GM23338 (cell line): ENCODE measurements around the gene GGNBP2. TPM values are rescaled to one million over a fixed set of nuclear protein-coding genes. Genes with fewer than 3 reads are reported as not detected.

Experiments used
- ATAC-seq: fragments of 200-7000 bp; cut with Tn5 transposase; 3 replicates; pipeline ENCODE4 v1.9.1; 2020
- DNase-seq: peaks from one replicate; pipeline ENCODE4 v3.0.0-alpha.2; 2015; ENCODE audit warnings: low spot score
- H2AFZ ChIP-seq: fragments of 200-600 bp; sonication (generic); 2 replicates; pipeline ENCODE4 v1.8.0; 2016; ENCODE audit warnings: antibody characterized with exemption, mild to moderate bottlenecking, moderate library complexity
- H3F3A ChIP-seq: fragments of 200-600 bp; sonication (generic); replicated peaks from 2 replicates; pipeline ENCODE4 v1.8.0; 2017; ENCODE audit warnings: antibody characterized with exemption, mixed run types, low read depth
- H3K27ac ChIP-seq: fragments of 200-600 bp; sonication (generic); 2 replicates; pipeline ENCODE4 v1.6.1; 2016; ENCODE audit warnings: low read depth
- H3K27me3 ChIP-seq: fragments of 200-600 bp; sonication (generic); 2 replicates; pipeline ENCODE4 v1.8.0; 2016; ENCODE audit warnings: mild to moderate bottlenecking, mixed run types, moderate library complexity; ENCODE audit not compliant: insufficient read depth
- H3K36me3 ChIP-seq: fragments of 200-600 bp; sonication (generic); 2 replicates; pipeline ENCODE4 v1.8.0; 2016; ENCODE audit warnings: mild to moderate bottlenecking; ENCODE audit not compliant: insufficient read depth
- H3K4me1 ChIP-seq: fragments of 200-600 bp; sonication (generic); 2 replicates; pipeline ENCODE4 v1.8.0; 2016; ENCODE audit warnings: mild to moderate bottlenecking, moderate library complexity; ENCODE audit not compliant: insufficient read depth
- H3K4me2 ChIP-seq: fragments of 200-600 bp; sonication (generic); 2 replicates; pipeline ENCODE4 v1.7.1; 2017; ENCODE audit warnings: mixed run types
- H3K4me3 ChIP-seq: fragments of 200-600 bp; sonication (generic); 2 replicates; pipeline ENCODE4 v1.6.1; 2016; ENCODE audit warnings: mixed run types
- H3K79me2 ChIP-seq: fragments of 200-600 bp; sonication (generic); replicated peaks from 2 replicates; pipeline ENCODE4 v1.8.0; 2017; ENCODE audit warnings: mild to moderate bottlenecking; ENCODE audit not compliant: insufficient read depth
- H3K9me2 ChIP-seq: fragments of 200-600 bp; sonication (generic); 2 replicates; pipeline ENCODE4 v1.8.0; 2017; ENCODE audit not compliant: insufficient read depth
- H4K20me1 ChIP-seq: fragments of 200-600 bp; sonication (generic); replicated peaks from 2 replicates; pipeline ENCODE4 v1.8.0; 2017; ENCODE audit warnings: mild to moderate bottlenecking; ENCODE audit not compliant: insufficient read depth
- H3K27ac Mint-ChIP-seq: 2 replicates; pipeline ENCODE4 v1.8.0; 2020; ENCODE audit warnings: inconsistent platforms, mild to moderate bottlenecking, moderate library complexity, mixed read lengths
- H3K27me3 Mint-ChIP-seq: 3 replicates; pipeline ENCODE4 v1.8.0; 2022; ENCODE audit warnings: low read depth, mild to moderate bottlenecking, moderate library complexity, mixed read lengths, inconsistent platforms; ENCODE audit not compliant: insufficient read depth, poor library complexity
- H3K36me3 Mint-ChIP-seq: 3 replicates; pipeline ENCODE4 v1.8.0; 2021; ENCODE audit warnings: low read depth, mild to moderate bottlenecking, inconsistent platforms, moderate library complexity, mixed read lengths
- H3K4me1 Mint-ChIP-seq: 3 replicates; pipeline ENCODE4 v1.8.0; 2020; ENCODE audit warnings: mild to moderate bottlenecking, inconsistent platforms, mixed read lengths
- H3K4me3 Mint-ChIP-seq: 3 replicates; pipeline ENCODE4 v1.8.0; 2021; ENCODE audit warnings: moderate library complexity, mild to moderate bottlenecking, inconsistent platforms, mixed read lengths
- H3K9me3 Mint-ChIP-seq: 3 replicates; pipeline ENCODE4 v1.8.0; 2020; ENCODE audit warnings: moderate library complexity, mild to moderate bottlenecking, inconsistent platforms, mixed read lengths
- CREB1 ChIP-seq: fragments of 250-450 bp; sonication (Bioruptor Pico); IDR thresholded peaks from 2 replicates; pipeline ENCODE4 v1.5.0; 2020; ENCODE audit warnings: low read depth, mild to moderate bottlenecking, moderate library complexity
- JUNB ChIP-seq: IDR thresholded peaks from one replicate; pipeline ENCODE4 v1.6.1; 2016; ENCODE audit warnings: antibody characterized with exemption; ENCODE audit not compliant: unreplicated experiment
- ZNF114 ChIP-seq: fragments of 250-450 bp; sonication (Bioruptor Pico); IDR thresholded peaks from 2 replicates; pipeline ENCODE4 v1.5.0; 2020; ENCODE audit warnings: mild to moderate bottlenecking, moderate library complexity
- polyA plus RNA-seq: library from polyadenylated mRNA; unstranded; fragments of >200 nt; fragmentation: Nextera tagmentation; extraction: Ambion mirVana; gene quantifications from 2 replicates; pipeline ENCODE4 v1.2.1, GENCODE V29; 2016
- total RNA-seq: library from RNA; depleted of rRNA; stranded (reverse); fragments of >200 nt; shearing (Covaris generic); gene quantifications from 2 replicates; pipeline ENCODE4 v1.2.3, GENCODE V29; 2014
- TF ChIP-seq, protein P1 (sequence below): fragments of 250-450 bp; sonication (Bioruptor Pico); IDR thresholded peaks from 2 replicates; pipeline ENCODE4 v1.5.0; 2020; ENCODE audit warnings: mild to moderate bottlenecking, moderate library complexity
- TF ChIP-seq, protein P2 (sequence below), 2 experiments: fragments of 200-600 bp in 1 of 2; sonication (generic) in 1 of 2; conservative IDR thresholded peaks; 2 replicates each; pipeline versions ENCODE4 v1.5.1 to v1.6.1; 2016 to 2017; ENCODE audit warnings: antibody characterized with exemption in 2 of 2, low read depth in 2 of 2, mild to moderate bottlenecking in 2 of 2, moderate library complexity in 1 of 2
- TF ChIP-seq, protein P3 (sequence below): IDR thresholded peaks from 2 replicates; pipeline ENCODE4 v1.6.1; 2016; ENCODE audit warnings: antibody characterized with exemption

Gene GGNBP2
- total and polyA plus RNA-seq, 2 experiments from 2014 or later = 40.7 to 41.2 TPM

DNA sequence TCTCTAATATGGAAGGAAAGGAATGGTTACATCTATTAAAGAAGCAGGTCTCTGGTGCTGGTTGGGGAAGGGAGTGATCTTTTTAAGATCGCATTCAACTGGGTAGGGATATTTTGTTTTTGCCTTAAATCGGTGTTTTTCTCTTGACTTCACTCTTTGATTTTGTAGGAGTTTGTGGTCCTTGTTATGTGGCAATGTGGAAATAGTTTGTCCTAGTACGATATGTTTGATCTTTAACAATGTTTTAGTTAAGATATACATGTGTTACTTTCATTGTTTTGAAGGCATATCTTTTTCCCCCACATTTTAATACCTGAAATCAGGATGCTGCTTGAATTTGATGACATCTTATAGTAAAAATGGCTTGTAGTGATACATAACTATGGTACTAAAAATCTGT, 8.7 kb downstream of the GGNBP2 start (continued):
- TF ChIP-seq, protein P1, sequence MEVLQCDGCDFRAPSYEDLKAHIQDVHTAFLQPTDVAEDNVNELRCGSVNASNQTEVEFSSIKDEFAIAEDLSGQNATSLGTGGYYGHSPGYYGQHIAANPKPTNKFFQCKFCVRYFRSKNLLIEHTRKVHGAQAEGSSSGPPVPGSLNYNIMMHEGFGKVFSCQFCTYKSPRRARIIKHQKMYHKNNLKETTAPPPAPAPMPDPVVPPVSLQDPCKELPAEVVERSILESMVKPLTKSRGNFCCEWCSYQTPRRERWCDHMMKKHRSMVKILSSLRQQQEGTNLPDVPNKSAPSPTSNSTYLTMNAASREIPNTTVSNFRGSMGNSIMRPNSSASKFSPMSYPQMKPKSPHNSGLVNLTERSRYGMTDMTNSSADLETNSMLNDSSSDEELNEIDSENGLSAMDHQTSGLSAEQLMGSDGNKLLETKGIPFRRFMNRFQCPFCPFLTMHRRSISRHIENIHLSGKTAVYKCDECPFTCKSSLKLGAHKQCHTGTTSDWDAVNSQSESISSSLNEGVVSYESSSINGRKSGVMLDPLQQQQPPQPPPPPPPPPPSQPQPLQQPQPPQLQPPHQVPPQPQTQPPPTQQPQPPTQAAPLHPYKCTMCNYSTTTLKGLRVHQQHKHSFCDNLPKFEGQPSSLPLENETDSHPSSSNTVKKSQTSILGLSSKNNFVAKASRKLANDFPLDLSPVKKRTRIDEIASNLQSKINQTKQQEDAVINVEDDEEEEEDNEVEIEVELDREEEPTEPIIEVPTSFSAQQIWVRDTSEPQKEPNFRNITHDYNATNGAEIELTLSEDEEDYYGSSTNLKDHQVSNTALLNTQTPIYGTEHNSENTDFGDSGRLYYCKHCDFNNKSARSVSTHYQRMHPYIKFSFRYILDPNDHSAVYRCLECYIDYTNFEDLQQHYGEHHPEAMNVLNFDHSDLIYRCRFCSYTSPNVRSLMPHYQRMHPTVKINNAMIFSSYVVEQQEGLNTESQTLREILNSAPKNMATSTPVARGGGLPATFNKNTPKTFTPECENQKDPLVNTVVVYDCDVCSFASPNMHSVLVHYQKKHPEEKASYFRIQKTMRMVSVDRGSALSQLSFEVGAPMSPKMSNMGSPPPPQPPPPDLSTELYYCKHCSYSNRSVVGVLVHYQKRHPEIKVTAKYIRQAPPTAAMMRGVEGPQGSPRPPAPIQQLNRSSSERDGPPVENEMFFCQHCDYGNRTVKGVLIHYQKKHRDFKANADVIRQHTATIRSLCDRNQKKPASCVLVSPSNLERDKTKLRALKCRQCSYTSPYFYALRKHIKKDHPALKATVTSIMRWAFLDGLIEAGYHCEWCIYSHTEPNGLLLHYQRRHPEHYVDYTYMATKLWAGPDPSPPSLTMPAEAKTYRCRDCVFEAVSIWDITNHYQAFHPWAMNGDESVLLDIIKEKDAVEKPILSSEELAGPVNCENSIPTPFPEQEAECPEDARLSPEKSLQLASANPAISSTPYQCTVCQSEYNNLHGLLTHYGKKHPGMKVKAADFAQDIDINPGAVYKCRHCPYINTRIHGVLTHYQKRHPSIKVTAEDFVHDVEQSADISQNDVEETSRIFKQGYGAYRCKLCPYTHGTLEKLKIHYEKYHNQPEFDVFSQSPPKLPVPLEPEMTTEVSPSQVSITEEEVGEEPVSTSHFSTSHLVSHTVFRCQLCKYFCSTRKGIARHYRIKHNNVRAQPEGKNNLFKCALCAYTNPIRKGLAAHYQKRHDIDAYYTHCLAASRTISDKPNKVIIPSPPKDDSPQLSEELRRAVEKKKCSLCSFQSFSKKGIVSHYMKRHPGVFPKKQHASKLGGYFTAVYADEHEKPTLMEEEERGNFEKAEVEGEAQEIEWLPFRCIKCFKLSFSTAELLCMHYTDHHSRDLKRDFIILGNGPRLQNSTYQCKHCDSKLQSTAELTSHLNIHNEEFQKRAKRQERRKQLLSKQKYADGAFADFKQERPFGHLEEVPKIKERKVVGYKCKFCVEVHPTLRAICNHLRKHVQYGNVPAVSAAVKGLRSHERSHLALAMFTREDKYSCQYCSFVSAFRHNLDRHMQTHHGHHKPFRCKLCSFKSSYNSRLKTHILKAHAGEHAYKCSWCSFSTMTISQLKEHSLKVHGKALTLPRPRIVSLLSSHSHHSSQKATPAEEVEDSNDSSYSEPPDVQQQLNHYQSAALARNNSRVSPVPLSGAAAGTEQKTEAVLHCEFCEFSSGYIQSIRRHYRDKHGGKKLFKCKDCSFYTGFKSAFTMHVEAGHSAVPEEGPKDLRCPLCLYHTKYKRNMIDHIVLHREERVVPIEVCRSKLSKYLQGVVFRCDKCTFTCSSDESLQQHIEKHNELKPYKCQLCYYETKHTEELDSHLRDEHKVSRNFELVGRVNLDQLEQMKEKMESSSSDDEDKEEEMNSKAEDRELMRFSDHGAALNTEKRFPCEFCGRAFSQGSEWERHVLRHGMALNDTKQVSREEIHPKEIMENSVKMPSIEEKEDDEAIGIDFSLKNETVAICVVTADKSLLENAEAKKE (CRISPR knock-in tag) = no peak

DNA sequence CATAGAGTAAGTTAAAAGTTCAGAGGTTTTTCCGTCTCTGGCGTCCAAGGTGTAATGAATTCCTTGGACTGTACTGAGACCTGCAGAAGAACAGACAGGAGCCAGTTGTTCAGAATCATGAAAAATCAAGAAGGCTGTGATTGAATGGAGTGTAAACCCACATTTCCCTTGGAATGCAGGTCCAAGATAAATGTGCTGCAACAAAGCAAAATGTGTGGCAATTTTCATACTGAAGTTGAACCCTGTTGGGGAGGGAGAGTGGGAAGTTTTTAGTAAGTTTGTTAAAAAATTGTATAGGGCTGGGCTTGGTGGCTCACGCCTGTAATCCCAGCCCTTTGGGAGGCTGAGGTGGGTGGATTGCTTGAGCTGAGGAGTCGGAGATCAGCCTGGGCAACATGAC, 21.4 kb downstream of the GGNBP2 start:
- Histone ChIP-seq H2AFZ (no peak overlapping the region), H3K4me1 (no peaks in the 10 kb centered on the region), H3K4me3 (no peak overlapping the region), H3F3A (peaks cover 4% of the 10 kb centered on the region; the same call in 1 of the 2 replicates), H4K20me1 (peaks cover 14% of the 10 kb centered on the region; the same call in 1 of the 2 replicates), H3K79me2 (0 out of 2 replicates have a peak, but pooled peaks cover 5% of the 10 kb centered on the region), H3K4me2 (no peak overlapping the region), H3K27me3 (no peaks in the 10 kb centered on the region), H3K36me3 (peaks cover 35% of the 10 kb centered on the region), H3K27ac (no peak overlapping the region), H3K9me2 (no peaks in the 10 kb centered on the region)
- Mint-ChIP-seq H3K27ac (no peak overlapping the region), H3K36me3 (peaks cover 45% of the 10 kb centered on the region), H3K27me3 (no peaks in the 10 kb centered on the region), H3K4me3 (no peak overlapping the region), H3K4me1 (no peaks in the 10 kb centered on the region), H3K9me3 (no peaks in the 10 kb centered on the region)
- DNase-seq (no peak), ATAC-seq (no peak)
- TF ChIP-seq, protein P2, sequence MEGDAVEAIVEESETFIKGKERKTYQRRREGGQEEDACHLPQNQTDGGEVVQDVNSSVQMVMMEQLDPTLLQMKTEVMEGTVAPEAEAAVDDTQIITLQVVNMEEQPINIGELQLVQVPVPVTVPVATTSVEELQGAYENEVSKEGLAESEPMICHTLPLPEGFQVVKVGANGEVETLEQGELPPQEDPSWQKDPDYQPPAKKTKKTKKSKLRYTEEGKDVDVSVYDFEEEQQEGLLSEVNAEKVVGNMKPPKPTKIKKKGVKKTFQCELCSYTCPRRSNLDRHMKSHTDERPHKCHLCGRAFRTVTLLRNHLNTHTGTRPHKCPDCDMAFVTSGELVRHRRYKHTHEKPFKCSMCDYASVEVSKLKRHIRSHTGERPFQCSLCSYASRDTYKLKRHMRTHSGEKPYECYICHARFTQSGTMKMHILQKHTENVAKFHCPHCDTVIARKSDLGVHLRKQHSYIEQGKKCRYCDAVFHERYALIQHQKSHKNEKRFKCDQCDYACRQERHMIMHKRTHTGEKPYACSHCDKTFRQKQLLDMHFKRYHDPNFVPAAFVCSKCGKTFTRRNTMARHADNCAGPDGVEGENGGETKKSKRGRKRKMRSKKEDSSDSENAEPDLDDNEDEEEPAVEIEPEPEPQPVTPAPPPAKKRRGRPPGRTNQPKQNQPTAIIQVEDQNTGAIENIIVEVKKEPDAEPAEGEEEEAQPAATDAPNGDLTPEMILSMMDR (conservative IDR thresholded peaks at IDR 0.05; ENCODE audit: low read depth in 2 of 2) = no peak
- TF ChIP-seq, protein P3, sequence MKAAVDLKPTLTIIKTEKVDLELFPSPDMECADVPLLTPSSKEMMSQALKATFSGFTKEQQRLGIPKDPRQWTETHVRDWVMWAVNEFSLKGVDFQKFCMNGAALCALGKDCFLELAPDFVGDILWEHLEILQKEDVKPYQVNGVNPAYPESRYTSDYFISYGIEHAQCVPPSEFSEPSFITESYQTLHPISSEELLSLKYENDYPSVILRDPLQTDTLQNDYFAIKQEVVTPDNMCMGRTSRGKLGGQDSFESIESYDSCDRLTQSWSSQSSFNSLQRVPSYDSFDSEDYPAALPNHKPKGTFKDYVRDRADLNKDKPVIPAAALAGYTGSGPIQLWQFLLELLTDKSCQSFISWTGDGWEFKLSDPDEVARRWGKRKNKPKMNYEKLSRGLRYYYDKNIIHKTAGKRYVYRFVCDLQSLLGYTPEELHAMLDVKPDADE = no peak
- no peak for TF ChIP-seq ZNF114
- TF ChIP-seq, protein P1 (CRISPR knock-in tag) = no peak
- TF ChIP-seq CREB1 (CRISPR knock-in tag) = no peak
- TF ChIP-seq JUNB = no peak
